ENCODE data around the gene AMDHD2. TPM values are rescaled to one million over a fixed set of nuclear protein-coding genes. Genes with fewer than 3 reads are reported as not detected.
"Not testable (repeated sequence)": the region's sequence is repeated elsewhere in the genome, so short reads cannot be mapped to it uniquely, and the experiment has no call there.

The AMDHD2 gene
- total RNA-seq, 1 donor from 2014 or later, result 30.8 TPM

DNA sequence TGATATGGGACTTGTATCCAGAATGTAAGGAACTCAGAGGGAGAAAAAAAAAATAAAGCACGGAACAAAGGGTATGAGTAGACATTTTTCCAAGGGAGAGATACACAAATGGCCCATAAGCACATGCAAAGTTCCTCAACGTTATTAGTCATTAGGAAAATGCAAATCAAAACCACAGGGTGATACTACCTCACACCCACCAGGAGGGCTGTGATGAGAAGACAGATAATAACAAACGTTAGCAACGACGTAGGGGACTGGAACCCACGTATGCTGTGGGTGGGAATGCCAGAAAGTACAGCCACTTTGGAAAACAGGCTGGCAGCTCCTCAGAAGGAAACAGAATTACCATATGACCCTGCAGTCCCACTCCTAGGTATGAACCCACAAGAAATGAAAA is 52.5 kb downstream of the AMDHD2 start:
- not testable (repeated sequence) for DNase-seq (ENCODE audit: low read depth in 2 of 2)

GRCh38 chr16:2575839-2576238 is 55.7 kb downstream of the AMDHD2 start:
- not testable (repeated sequence) for DNase-seq (ENCODE audit: low read depth in 2 of 2)

GRCh38 chr16:2577044-2577443 is 56.9 kb downstream of the AMDHD2 start:
- not testable (repeated sequence) for DNase-seq (ENCODE audit: low read depth in 2 of 2)

GRCh38 chr16:2578905-2579304 is 58.7 kb downstream of the AMDHD2 start:
- DNase-seq (ENCODE audit: low read depth in 2 of 2), result not testable (repeated sequence)

GRCh38 chr16:2580143-2580542 is 60.0 kb downstream of the AMDHD2 start:
- DNase-seq (ENCODE audit: low read depth in 2 of 2), result not testable (repeated sequence)

DNA sequence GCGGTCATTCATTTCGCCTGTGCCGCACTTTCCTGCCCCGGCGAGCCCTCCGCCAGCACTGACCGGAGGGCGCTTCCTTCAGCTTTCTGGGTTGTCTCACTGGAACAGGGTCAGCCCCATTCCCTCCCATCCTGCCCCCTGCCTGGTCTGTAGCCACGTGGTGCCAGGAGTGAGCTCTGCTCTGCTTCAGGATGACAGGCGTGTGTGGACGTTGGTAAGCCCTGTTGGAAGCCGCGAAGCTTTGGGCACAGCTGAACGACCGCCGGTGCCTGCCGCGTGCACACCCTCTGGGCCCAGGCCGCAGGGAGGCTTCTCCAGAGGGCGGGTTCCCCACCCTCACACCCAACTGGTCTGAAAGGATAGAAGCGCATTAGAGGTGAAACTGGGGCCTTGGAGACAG is 60.6 kb downstream of the AMDHD2 start:
- not testable (repeated sequence) for DNase-seq (ENCODE audit: low read depth in 2 of 2)

Other genes with a start within 250 kb of the AMDHD2 start
- 20.3 and 30.2 TPM in 2 replicates for gene ABCA3, start 179.6 kb upstream of the AMDHD2 start, total RNA-seq
- gene CCNF, start 90.9 kb upstream of the AMDHD2 start, total RNA-seq, result 7.7 and 15.0 TPM in 2 replicates
- gene TEDC2, start 60.3 kb upstream of the AMDHD2 start, total RNA-seq, result 2.6 and 3.3 TPM in 2 replicates
- under 0.01 TPM in 2 replicates for gene NTN3, start 49.1 kb upstream of the AMDHD2 start, total RNA-seq
- 5.0 and 6.3 TPM in 2 replicates for gene TBC1D24, start 45.2 kb upstream of the AMDHD2 start, total RNA-seq
- gene ATP6V0C, start 6.4 kb upstream of the AMDHD2 start, total RNA-seq, result 5.2 and 7.1 TPM in 2 replicates
- under 0.01 TPM in 1 of 2 replicates, not detected in the other for gene CEMP1, start 11.0 kb downstream of the AMDHD2 start, total RNA-seq
- 12.6 and 16.3 TPM in 2 replicates for gene PDPK1, start 17.6 kb downstream of the AMDHD2 start, total RNA-seq
- 13.3 and 17.5 TPM in 2 replicates for gene KCTD5, start 162.2 kb downstream of the AMDHD2 start, total RNA-seq
- under 0.01 and 0.20 TPM in 2 replicates for gene PRSS27, start 199.9 kb downstream of the AMDHD2 start, total RNA-seq
- 24.0 and 45.2 TPM in 2 replicates for gene SRRM2, start 232.3 kb downstream of the AMDHD2 start, total RNA-seq

Measured in lung microvascular endothelial cell (primary cell).